MM.1S (cell line): ENCODE results near the gene PPM1E.
A peak's percentile ranks its signal among the peaks of the same experiment; 100 is the strongest.

ENCODE experiments used
- DNase-seq: peaks from one replicate; pipeline ENCODE4 v3.0.0-alpha.2; 2015
- H2AFZ ChIP-seq: fragments of 300-600 bp; sonication (generic); 2 replicates; pipeline ENCODE4 v1.6.0; 2016; ENCODE audit warnings: antibody characterized with exemption, low read length
- H3F3A ChIP-seq: fragments of 300-600 bp; sonication (generic); 2 replicates; pipeline ENCODE4 v1.6.1; 2016; ENCODE audit warnings: mild to moderate bottlenecking, antibody characterized with exemption, low read length, moderate library complexity, mixed read lengths; ENCODE audit not compliant: insufficient read depth
- H3K27ac ChIP-seq: fragments of 300-600 bp; sonication (generic); 2 replicates; pipeline ENCODE4 v1.5.1; 2016; ENCODE audit warnings: mild to moderate bottlenecking, low read length
- H3K27me3 ChIP-seq: fragments of 300-600 bp; sonication (generic); replicated peaks from 2 replicates; pipeline ENCODE4 v1.6.0; 2016; ENCODE audit warnings: low read length; ENCODE audit not compliant: insufficient read depth
- H3K36me3 ChIP-seq: fragments of 300-600 bp; sonication (generic); replicated peaks from 2 replicates; pipeline ENCODE4 v1.6.1; 2016; ENCODE audit warnings: mild to moderate bottlenecking, low read length, mixed read lengths; ENCODE audit not compliant: insufficient read depth
- H3K4me1 ChIP-seq: fragments of 300-600 bp; sonication (generic); 2 replicates; pipeline ENCODE4 v1.6.1; 2016; ENCODE audit warnings: low read length, mixed read lengths
- H3K4me2 ChIP-seq: fragments of 300-600 bp; sonication (generic); 2 replicates; pipeline ENCODE4 v1.6.0; 2016; ENCODE audit warnings: low read depth, low read length
- H3K4me3 ChIP-seq: fragments of 300-600 bp; sonication (generic); 2 replicates; pipeline ENCODE4 v1.5.1; 2016; ENCODE audit warnings: low read length, mixed read lengths
- H3K79me2 ChIP-seq: fragments of 300-600 bp; sonication (generic); 2 replicates; pipeline ENCODE4 v1.6.1; 2016; ENCODE audit warnings: mixed run types, low read length, mixed read lengths
- H3K9ac ChIP-seq: fragments of 300-600 bp; sonication (generic); 2 replicates; pipeline ENCODE4 v1.6.1; 2016; ENCODE audit warnings: low read length, mixed read lengths
- H3K9me2 ChIP-seq: fragments of 300-600 bp; sonication (generic); replicated peaks from 2 replicates; pipeline ENCODE4 v1.6.1; 2016; ENCODE audit warnings: mild to moderate bottlenecking, low read length, mixed read lengths; ENCODE audit not compliant: insufficient read depth
- H3K9me3 ChIP-seq: fragments of 300-600 bp; sonication (generic); replicated peaks from 2 replicates; pipeline ENCODE4 v1.6.1; 2016; ENCODE audit warnings: mild to moderate bottlenecking, low read length, mixed read lengths; ENCODE audit not compliant: insufficient read depth
- H4K20me1 ChIP-seq: fragments of 300-600 bp; sonication (generic); 2 replicates; pipeline ENCODE4 v1.6.1; 2016; ENCODE audit warnings: mild to moderate bottlenecking, low read length, moderate library complexity, mixed read lengths; ENCODE audit not compliant: insufficient read depth
- CTCF ChIP-seq: fragments of 300-600 bp; sonication (generic); IDR thresholded peaks from 2 replicates; pipeline ENCODE4 v1.5.1; 2016; ENCODE audit warnings: antibody characterized with exemption, low read length, mixed read lengths
- EZH2 ChIP-seq: fragments of 300-600 bp; sonication (generic); optimal IDR thresholded peaks from 2 replicates; pipeline ENCODE3; 2017; ENCODE audit warnings: low read depth, mild to moderate bottlenecking, antibody characterized with exemption, low read length, mixed read lengths
- EZH2phosphoT487 ChIP-seq: fragments of 300-600 bp; sonication (generic); IDR thresholded peaks from 2 replicates; pipeline ENCODE4 v1.6.1; 2018; ENCODE audit warnings: antibody characterized with exemption, low read length

Gene PPM1E

GRCh38 chr17:58755269-58755576 lies 431 bp upstream of the PPM1E start:
- no peak overlapping the region for H3K9ac ChIP-seq

GRCh38 chr17:58756246-58757161 lies 850 bp downstream of the PPM1E start:
- H3K4me3 ChIP-seq, result peak overlapping the region; percentile 70
- H3K27ac ChIP-seq, result no peak overlapping the region
- H3K9me3 ChIP-seq, result no peaks in the 10 kb centered on the region
- TF ChIP-seq EZH2phosphoT487, result no peak
- no peak for TF ChIP-seq CTCF
- no peak for TF ChIP-seq EZH2
- no peaks in the 10 kb centered on the region for H3K36me3 ChIP-seq
- peak overlapping the region; percentile 98 for H3K4me2 ChIP-seq
- H2AFZ ChIP-seq, result peak overlapping the region; percentile 81
- no peaks in the 10 kb centered on the region for H3K9me2 ChIP-seq
- no peak overlapping the region; the same call in 1 of the 2 replicates for H3K9ac ChIP-seq
- DNase-seq, result peak; percentile 12
- no peaks in the 10 kb centered on the region for H4K20me1 ChIP-seq
- H3K4me1 ChIP-seq, result 0 out of 2 replicates have a peak, but pooled peaks cover 4% of the 10 kb centered on the region
- peaks cover 19% of the 10 kb centered on the region for H3K27me3 ChIP-seq
- no peaks in the 10 kb centered on the region for H3K79me2 ChIP-seq
- no peaks in the 10 kb centered on the region for H3F3A ChIP-seq

More at GRCh38 chr17:58755269-58755576, 431 bp upstream of the PPM1E start:
- peak overlapping the region; percentile 98; the same call in 1 of the 2 replicates for H3K4me2 ChIP-seq
- H3F3A ChIP-seq, result no peaks in the 10 kb centered on the region
- no peaks in the 10 kb centered on the region for H3K9me3 ChIP-seq
- H3K79me2 ChIP-seq, result no peaks in the 10 kb centered on the region
- peak overlapping the region; percentile 70 for H3K4me3 ChIP-seq
- no peaks in the 10 kb centered on the region for H4K20me1 ChIP-seq
- TF ChIP-seq EZH2 (no peak), EZH2phosphoT487 (no peak), CTCF (no peak)
- H3K27me3 ChIP-seq, result peaks cover 19% of the 10 kb centered on the region
- no peak overlapping the region for H3K27ac ChIP-seq
- DNase-seq, result no peak
- H3K36me3 ChIP-seq, result no peaks in the 10 kb centered on the region
- H3K9me2 ChIP-seq, result no peaks in the 10 kb centered on the region
- 0 out of 2 replicates have a peak, but pooled peaks cover 4% of the 10 kb centered on the region for H3K4me1 ChIP-seq
- H2AFZ ChIP-seq, result peak overlapping the region; percentile 81; the same call in 1 of the 2 replicates

- Histone ChIP-seq H3K4me3 (no peak overlapping the region), H2AFZ (no peak overlapping the region), H4K20me1 (no peaks in the 10 kb centered on the region), H3F3A (no peaks in the 10 kb centered on the region), H3K9me2 (no peaks in the 10 kb centered on the region), H3K4me2 (no peak overlapping the region), H3K9ac (no peak overlapping the region), H3K79me2 (no peaks in the 10 kb centered on the region), H3K4me1 (0 out of 2 replicates have a peak, but pooled peaks cover 4% of the 10 kb centered on the region), H3K27ac (no peak overlapping the region), H3K27me3 (peaks cover 19% of the 10 kb centered on the region), H3K36me3 (no peaks in the 10 kb centered on the region), H3K9me3 (no peaks in the 10 kb centered on the region)
- TF ChIP-seq CTCF (no peak), EZH2phosphoT487 (no peak), EZH2 (no peak)
- DNase-seq, result no peak
Measured at GRCh38 chr17:58757162-58757613, 1.5 kb downstream of the PPM1E start.
